Measurements from ENCODE around the gene LARGE1.
"Not testable (repeated sequence)": the region's sequence is repeated elsewhere in the genome, so short reads cannot be mapped to it uniquely, and the experiment has no call there.

Gene LARGE1

DNA sequence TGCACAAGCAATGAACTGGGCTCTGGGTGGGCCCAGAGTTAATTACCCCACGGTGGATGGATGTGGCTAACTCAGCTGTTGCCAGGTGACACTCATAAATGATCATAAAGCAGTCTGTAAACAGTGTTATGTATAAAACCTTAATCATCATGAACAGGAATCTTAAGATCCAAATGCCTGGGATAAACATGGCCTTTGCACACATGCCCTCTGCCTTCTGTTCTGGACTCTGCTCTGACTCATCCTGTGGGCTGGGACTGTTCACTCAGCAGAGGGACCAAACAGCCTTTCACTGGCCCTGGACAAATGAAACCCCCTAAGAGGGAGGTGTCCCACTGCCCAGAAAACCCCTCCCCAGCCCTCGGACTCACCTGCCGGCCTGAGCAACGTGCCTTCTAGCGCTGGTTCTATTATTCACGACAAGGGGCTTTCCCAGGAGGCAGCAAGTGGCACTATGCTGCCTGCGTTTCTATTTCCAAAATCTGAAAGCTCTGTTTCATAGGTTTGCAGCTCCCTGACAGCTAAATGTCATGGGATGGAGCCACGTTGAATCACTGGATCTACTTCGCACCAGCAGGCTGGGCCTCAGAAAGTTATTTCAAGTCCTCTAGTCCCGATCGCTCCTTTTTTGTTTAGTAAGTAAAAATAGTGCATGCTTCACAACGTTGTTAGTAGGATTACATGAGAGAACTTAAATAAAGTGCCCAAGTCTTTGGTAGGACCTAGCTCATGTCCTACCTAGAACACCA is 53.0 kb downstream of the LARGE1 start:
- Histone ChIP-seq H3K27me3 (no peaks in the 10 kb centered on the region), H4K20me1 (peaks cover 8 to 99% (median 90%) of the 10 kb centered on the region in 11 experiments; a peak in 18 of 22 replicates)
- no peak for TF ChIP-seq Cebpa-rat (IDR thresholded peaks at IDR 0.05)

GRCh38 chr22:33866511-33866910 is 53.8 kb downstream of the LARGE1 start:
- Histone ChIP-seq H3K27ac (peak overlapping the region in 1 of 11 experiments; percentile 80; a peak in 1 of 22 replicates), H4K20me1 (peaks cover 8 to 99% (median 89%) of the 10 kb centered on the region in 11 experiments; a peak in 18 of 22 replicates), H3K4me3 (no peak overlapping the region), H3K4me2 (peak overlapping the region in 2 of 11 experiments; percentile 79 to 87; a peak in 4 of 22 replicates), H3K27me3 (no peaks in the 10 kb centered on the region), H3K36me3 (peaks cover 0 to 10% (median 0%) of the 10 kb centered on the region in 11 experiments; a peak in 2 of 22 replicates), H3K9ac (no peak overlapping the region), H3K9me3 (replicated peaks in 1 of 11) (no peaks in the 10 kb centered on the region; a peak in 1 of 22 replicates), H3K4me1 (peaks cover 17 to 68% (median 39%) of the 10 kb centered on the region in 10 experiments)
- TF ChIP-seq Cebpa-rat (IDR thresholded peaks at IDR 0.05), result no peak

More for the DNA sequence above, 53.0 kb downstream of the LARGE1 start:
- Histone ChIP-seq H3K9ac (no peak overlapping the region), H3K4me2 (peak overlapping the region in 1 of 11 experiments; percentile 87; a peak in 1 of 22 replicates), H3K36me3 (peaks cover 0 to 7% (median 0%) of the 10 kb centered on the region in 11 experiments; a peak in 2 of 22 replicates), H3K9me3 (replicated peaks in 1 of 11) (no peaks in the 10 kb centered on the region; a peak in 1 of 22 replicates), H3K4me1 (peaks cover 24 to 68% (median 46%) of the 10 kb centered on the region in 10 experiments), H3K27ac (no peak overlapping the region), H3K4me3 (no peak overlapping the region)

GRCh38 chr22:33865996-33866395 is 54.3 kb downstream of the LARGE1 start:
- Histone ChIP-seq H3K4me3 (no peak overlapping the region), H3K27ac (peak overlapping the region in 2 of 11 experiments; percentile 67 to 80; a peak in 3 of 22 replicates), H4K20me1 (peaks cover 8 to 99% (median 89%) of the 10 kb centered on the region in 11 experiments; a peak in 18 of 22 replicates), H3K36me3 (peaks cover 0 to 10% (median 0%) of the 10 kb centered on the region in 11 experiments; a peak in 2 of 22 replicates), H3K4me2 (peak overlapping the region in 7 of 11 experiments; percentile 61 to 89 (median 79); a peak in 9 of 22 replicates), H3K4me1 (peaks cover 17 to 70% (median 38%) of the 10 kb centered on the region in 10 experiments), H3K9ac (no peak overlapping the region), H3K9me3 (replicated peaks in 1 of 11) (no peaks in the 10 kb centered on the region; a peak in 1 of 22 replicates), H3K27me3 (no peaks in the 10 kb centered on the region)
- no peak for TF ChIP-seq Cebpa-rat (IDR thresholded peaks at IDR 0.05)

- Histone ChIP-seq H3K27ac (peak overlapping the region in 9 of 11 experiments; percentile 31 to 80 (median 67); a peak in 17 of 22 replicates), H3K27me3 (no peaks in the 10 kb centered on the region), H3K9ac (peak overlapping the region in 7 of 11 experiments; percentile 33 to 56 (median 41); a peak in 11 of 22 replicates), H4K20me1 (peaks cover 14 to 99% (median 89%) of the 10 kb centered on the region in 11 experiments; a peak in 17 of 22 replicates), H3K9me3 (replicated peaks in 1 of 11) (no peaks in the 10 kb centered on the region; a peak in 1 of 22 replicates), H3K4me2 (peak overlapping the region; percentile 35 to 89 (median 74)), H3K36me3 (peaks cover 0 to 10% (median 0%) of the 10 kb centered on the region in 11 experiments; a peak in 2 of 22 replicates), H3K4me3 (no peak overlapping the region), H3K4me1 (peaks cover 17 to 74% (median 38%) of the 10 kb centered on the region in 10 experiments)
- no peak for TF ChIP-seq Cebpa-rat (IDR thresholded peaks at IDR 0.05)
Observed at GRCh38 chr22:33865248-33865647, 55.0 kb downstream of the LARGE1 start.

DNA sequence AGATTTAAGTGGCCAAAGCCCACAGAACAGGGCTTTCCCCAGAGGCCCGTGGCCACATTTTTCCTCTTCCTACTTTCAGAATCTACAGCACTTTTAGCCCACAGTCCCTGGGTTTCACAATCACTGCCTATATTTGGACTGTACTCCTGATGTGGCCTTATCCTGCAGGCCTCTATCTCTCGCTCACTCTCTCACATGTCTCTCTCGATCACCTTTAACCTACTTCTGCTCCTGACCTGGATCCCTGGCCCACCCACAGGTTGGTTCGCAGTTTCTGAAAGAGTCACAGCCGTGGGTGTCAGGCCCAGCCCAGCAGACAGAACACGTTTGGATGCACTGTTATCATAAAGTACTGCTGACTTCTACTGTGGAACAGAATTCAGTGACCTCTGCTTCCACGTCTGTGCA is 55.5 kb downstream of the LARGE1 start:
- peak overlapping the region in 9 of 11 experiments; percentile 31 to 80 (median 67); a peak in 17 of 22 replicates for H3K27ac ChIP-seq
- H3K4me1 ChIP-seq, result peaks cover 17 to 69% (median 38%) of the 10 kb centered on the region in 10 experiments
- H3K27me3 ChIP-seq, result no peaks in the 10 kb centered on the region
- no peaks in the 10 kb centered on the region; a peak in 1 of 22 replicates for H3K9me3 ChIP-seq (replicated peaks in 1 of 11)
- H3K9ac ChIP-seq, result peak overlapping the region in 7 of 11 experiments; percentile 33 to 56 (median 41); a peak in 12 of 22 replicates
- H3K36me3 ChIP-seq, result peaks cover 0 to 10% (median 0%) of the 10 kb centered on the region in 11 experiments; a peak in 2 of 22 replicates
- peak in 10 of 11 experiments; percentile 16 to 75 (median 62); a peak in 15 of 22 replicates for TF ChIP-seq Cebpa-rat (IDR thresholded peaks at IDR 0.05)
- H3K4me2 ChIP-seq, result peak overlapping the region; percentile 35 to 89 (median 74)
- no peak overlapping the region; a peak in 1 of 20 replicates for H3K4me3 ChIP-seq
- peaks cover 14 to 98% (median 89%) of the 10 kb centered on the region in 11 experiments; a peak in 17 of 22 replicates for H4K20me1 ChIP-seq

GRCh38 chr22:33861216-33861875 is 58.9 kb downstream of the LARGE1 start:
- TF ChIP-seq Cebpa-rat (IDR thresholded peaks at IDR 0.05), result no peak
- Histone ChIP-seq H3K9ac (no peak overlapping the region), H3K27me3 (no peaks in the 10 kb centered on the region), H3K27ac (no peak overlapping the region), H3K4me2 (peak overlapping the region in 1 of 11 experiments; percentile 6; a peak in 1 of 22 replicates), H3K9me3 (replicated peaks in 1 of 11) (peaks cover 0 to 11% (median 0%) of the 10 kb centered on the region in 11 experiments; a peak in 2 of 22 replicates), H3K4me3 (no peak overlapping the region), H4K20me1 (peaks cover 11 to 80% (median 70%) of the 10 kb centered on the region in 11 experiments; a peak in 17 of 22 replicates), H3K4me1 (peaks cover 17 to 60% (median 30%) of the 10 kb centered on the region in 10 experiments), H3K36me3 (peaks cover 0 to 13% (median 0%) of the 10 kb centered on the region in 11 experiments; a peak in 3 of 22 replicates)

- H3K27me3 ChIP-seq, result no peaks in the 10 kb centered on the region
- H3K9ac ChIP-seq, result no peak overlapping the region
- TF ChIP-seq Cebpa-rat (IDR thresholded peaks at IDR 0.05), result no peak
- H3K4me3 ChIP-seq, result no peak overlapping the region
- H3K9me3 ChIP-seq (replicated peaks in 1 of 11), result peaks cover 0 to 11% (median 0%) of the 10 kb centered on the region in 11 experiments; a peak in 2 of 22 replicates
- peaks cover 0 to 22% (median 0%) of the 10 kb centered on the region in 11 experiments; a peak in 3 of 22 replicates for H3K36me3 ChIP-seq
- no peak overlapping the region for H3K4me2 ChIP-seq
- H4K20me1 ChIP-seq, result peaks cover 11 to 80% (median 62%) of the 10 kb centered on the region in 11 experiments; a peak in 17 of 22 replicates
- H3K27ac ChIP-seq, result no peak overlapping the region
- peaks cover 14 to 50% (median 22%) of the 10 kb centered on the region in 10 experiments for H3K4me1 ChIP-seq
Observed at GRCh38 chr22:33860386-33860785, 59.9 kb downstream of the LARGE1 start.

DNA sequence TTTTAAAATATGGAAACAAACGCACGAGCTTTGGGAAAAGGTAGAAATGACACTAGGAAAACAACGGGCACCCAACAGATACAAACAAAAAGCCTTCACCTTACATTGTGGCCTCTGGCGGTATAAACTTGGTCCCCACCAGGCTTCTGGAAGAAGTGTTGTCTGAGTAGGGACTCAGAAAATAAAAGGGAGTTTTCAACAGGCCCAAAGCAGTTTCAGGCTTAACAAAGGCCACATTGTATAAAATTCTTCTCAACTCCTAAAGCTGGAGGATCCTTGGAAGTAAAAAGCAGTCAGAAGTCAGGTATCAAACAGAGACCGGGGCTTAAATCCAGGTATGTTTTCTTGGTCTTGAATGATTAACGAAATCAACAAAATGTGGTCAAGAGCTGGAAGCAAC is 61.0 kb downstream of the LARGE1 start:
- Histone ChIP-seq H4K20me1 (peaks cover 2 to 79% (median 51%) of the 10 kb centered on the region in 11 experiments; a peak in 17 of 22 replicates), H3K9ac (no peak overlapping the region), H3K4me1 (peaks cover 7 to 47% (median 17%) of the 10 kb centered on the region in 10 experiments), H3K36me3 (peaks cover 0 to 28% (median 0%) of the 10 kb centered on the region in 11 experiments; a peak in 3 of 22 replicates), H3K4me2 (no peak overlapping the region), H3K4me3 (no peak overlapping the region), H3K9me3 (replicated peaks in 1 of 11) (peaks cover 0 to 11% (median 0%) of the 10 kb centered on the region in 11 experiments; a peak in 2 of 22 replicates), H3K27ac (no peak overlapping the region), H3K27me3 (no peaks in the 10 kb centered on the region)
- TF ChIP-seq Cebpa-rat (IDR thresholded peaks at IDR 0.05), result no peak

DNA sequence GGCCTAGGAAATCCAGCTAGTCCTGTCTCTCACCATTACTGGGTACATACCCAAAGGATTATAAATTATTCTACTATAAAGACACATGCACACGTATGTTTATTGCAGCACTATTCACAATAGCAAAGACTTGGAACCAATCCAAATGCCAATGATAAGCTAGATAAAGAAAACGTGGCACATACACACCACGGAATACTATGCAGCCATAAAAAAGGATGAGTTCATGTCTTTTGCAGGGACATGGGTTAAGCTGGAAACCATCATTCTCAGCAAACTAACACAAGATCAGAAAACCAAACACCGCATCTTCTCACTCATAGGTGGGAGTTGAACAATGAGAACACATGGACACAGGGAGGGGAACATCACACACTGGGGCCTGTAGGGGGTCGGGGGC is 61.6 kb downstream of the LARGE1 start:
- H3K4me1 ChIP-seq, result peaks cover 8 to 47% (median 16%) of the 10 kb centered on the region in 10 experiments
- H3K27me3 ChIP-seq, H3K4me3 ChIP-seq, H3K9ac ChIP-seq, H3K27ac ChIP-seq, H3K4me2 ChIP-seq: not testable (repeated sequence)
- peaks cover 0 to 11% (median 0%) of the 10 kb centered on the region in 11 experiments; a peak in 2 of 22 replicates for H3K9me3 ChIP-seq (replicated peaks in 1 of 11)
- H4K20me1 ChIP-seq, result peaks cover 0 to 73% (median 45%) of the 10 kb centered on the region in 11 experiments; a peak in 15 of 22 replicates
- peaks cover 0 to 28% (median 0%) of the 10 kb centered on the region in 11 experiments; a peak in 3 of 22 replicates for H3K36me3 ChIP-seq

GRCh38 chr22:33857767-33858166 is 62.5 kb downstream of the LARGE1 start:
- Histone ChIP-seq H4K20me1 (peaks cover 5 to 75% (median 49%) of the 10 kb centered on the region in 11 experiments; a peak in 15 of 22 replicates), H3K36me3 (peaks cover 0 to 28% (median 0%) of the 10 kb centered on the region in 11 experiments; a peak in 3 of 22 replicates), H3K9me3 (replicated peaks in 1 of 11) (peaks cover 0 to 11% (median 0%) of the 10 kb centered on the region in 11 experiments; a peak in 2 of 22 replicates), H3K4me1 (peaks cover 15 to 48% (median 22%) of the 10 kb centered on the region in 10 experiments), H3K4me2 (peak overlapping the region in 1 of 11 experiments; percentile 9; a peak in 1 of 22 replicates)
- not testable (repeated sequence) for H3K9ac ChIP-seq, H3K4me3 ChIP-seq, H3K27ac ChIP-seq, H3K27me3 ChIP-seq

Data from BLaER1 treated with 17β-estradiol and CSF1 and Interleukin-3, amounts not matched to agents 10 nM and 100 nM (cell line).